Spinal cord (tissue), 10 donors: ENCODE results near the gene ST7. TPM values are rescaled to one million over a fixed set of nuclear protein-coding genes. Genes with fewer than 3 reads are reported as not detected.
A peak's percentile ranks its signal among the peaks of the same experiment; 100 is the strongest.

Experiments used
- DNase-seq, 6 donors: peaks; one replicate each; pipeline versions ENCODE4 v3.0.0 to v3.0.0-alpha.2; 2013 to 2015; ENCODE audit warnings: low spot score in 6 of 6, low read depth in 4 of 6
- H3K27ac ChIP-seq: one replicate; pipeline ENCODE4 v1.5.1; 2013; ENCODE audit warnings: low read depth, low read length, control low read depth
- H3K27me3 ChIP-seq: one replicate; pipeline ENCODE4 v1.6.1; 2013; ENCODE audit warnings: low read length; ENCODE audit not compliant: control insufficient read depth, insufficient read depth
- H3K36me3 ChIP-seq: one replicate; pipeline ENCODE4 v1.6.1; 2013; ENCODE audit warnings: low read length; ENCODE audit not compliant: control insufficient read depth, insufficient read depth
- H3K4me1 ChIP-seq: one replicate; pipeline ENCODE4 v1.6.1; 2013; ENCODE audit warnings: low read length; ENCODE audit not compliant: control insufficient read depth, insufficient read depth
- H3K4me3 ChIP-seq: one replicate; pipeline ENCODE4 v1.5.1; 2013; ENCODE audit warnings: low read depth, low read length, control low read depth
- H3K9me3 ChIP-seq: one replicate; pipeline ENCODE4 v1.6.1; 2013; ENCODE audit warnings: low read length; ENCODE audit not compliant: control insufficient read depth, insufficient read depth
- WGBS: methylation state at CpG from one replicate; pipeline ENCODE4 v1.1.5; 2013; ENCODE audit warnings: missing lambda C conversion rate; ENCODE audit not compliant: insufficient coverage; 5-methylcytosine and 5-hydroxymethylcytosine counted together
- polyA plus RNA-seq, 2 donors: library from polyadenylated mRNA; unstranded; fragments of 120-200 nt; gene quantifications; one replicate each; pipeline ENCODE4 v1.2.1, GENCODE V29; 2013; ENCODE audit not compliant: insufficient read length in 2 of 2
- total RNA-seq, 2 donors: library from RNA; depleted of rRNA in 1 of 2; stranded (reverse); fragments of 120-200 nt in 1 of 2; fragments of >200 nt in 1 of 2; gene quantifications; one replicate each; pipeline versions ENCODE4 v1.2.3 to v1.2.4, GENCODE V29; 2013 to 2014
- donor health status: healthy.

ST7 gene
- total and polyA plus RNA-seq, 4 donors, result 27.0 to 35.7 (median 31.8) TPM

GRCh38 chr7:117157241-117158209 lies 204.2 kb downstream of the ST7 start:
- Histone ChIP-seq H3K4me1 (peaks cover 4% of the 10 kb centered on the region), H3K4me3 (no peak overlapping the region), H3K27ac (no peak overlapping the region), H3K36me3 (no peaks in the 10 kb centered on the region), H3K27me3 (no peaks in the 10 kb centered on the region), H3K9me3 (no peaks in the 10 kb centered on the region)
- DNase-seq, result peak in 2 of 6 donors; percentile 68 to 71
- 66% methylated on average over 3 of the region's 5 CpGs for WGBS

- H3K27me3 ChIP-seq, result no peaks in the 10 kb centered on the region
- peak in 1 of 6 donors; percentile 52 for DNase-seq
- no peaks in the 10 kb centered on the region for H3K36me3 ChIP-seq
- no peak overlapping the region for H3K27ac ChIP-seq
- no peak overlapping the region for H3K4me3 ChIP-seq
- H3K9me3 ChIP-seq, result no peaks in the 10 kb centered on the region
- H3K4me1 ChIP-seq, result peaks cover 4% of the 10 kb centered on the region
- WGBS, result 80% methylated on average over 1 of the region's 4 CpGs
Measured at GRCh38 chr7:117158941-117159697, 205.8 kb downstream of the ST7 start.

DNA sequence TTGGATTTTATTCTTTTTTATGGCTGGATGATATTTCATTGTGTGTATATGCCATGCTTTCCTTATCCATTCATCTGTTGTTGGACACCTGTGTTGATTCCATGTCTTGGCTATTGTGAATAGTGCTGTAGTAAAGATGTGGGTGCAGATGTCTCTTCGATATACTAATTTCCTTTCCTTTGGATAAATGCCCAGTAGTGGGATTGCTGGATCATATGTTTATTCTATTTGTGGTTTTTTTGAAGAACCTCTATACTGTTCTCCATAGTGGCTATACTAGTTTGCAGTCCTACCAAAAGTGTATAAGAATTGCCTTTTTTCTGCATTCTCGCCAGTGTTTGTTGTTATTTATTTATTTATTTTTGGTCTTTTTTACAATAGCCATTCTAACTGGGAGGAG lies 209.8 kb downstream of the ST7 start:
- no peaks in the 10 kb centered on the region for H3K9me3 ChIP-seq
- no peaks in the 10 kb centered on the region for H3K36me3 ChIP-seq
- no peak overlapping the region for H3K27ac ChIP-seq
- no peak for DNase-seq
- WGBS, result no CpG with 5 or more reads among the region's 2 CpGs
- no peak overlapping the region for H3K4me3 ChIP-seq
- no peaks in the 10 kb centered on the region for H3K4me1 ChIP-seq
- H3K27me3 ChIP-seq, result no peaks in the 10 kb centered on the region

GRCh38 chr7:117164620-117165019 lies 211.3 kb downstream of the ST7 start:
- Histone ChIP-seq H3K27me3 (no peaks in the 10 kb centered on the region), H3K9me3 (no peaks in the 10 kb centered on the region), H3K4me1 (no peaks in the 10 kb centered on the region), H3K36me3 (no peaks in the 10 kb centered on the region), H3K27ac (no peak overlapping the region), H3K4me3 (no peak overlapping the region)
- whole genome bisulfite sequencing, result 86% methylated on average over 2 of the region's 2 CpGs
- no peak for DNase-seq

- DNase-seq, result no peak
- 98% methylated on average over 3 of the region's 4 CpGs for WGBS
- no peak overlapping the region for H3K4me3 ChIP-seq
- H3K27ac ChIP-seq, result no peak overlapping the region
- H3K27me3 ChIP-seq, result no peaks in the 10 kb centered on the region
- H3K36me3 ChIP-seq, result no peaks in the 10 kb centered on the region
- H3K9me3 ChIP-seq, result no peaks in the 10 kb centered on the region
- no peaks in the 10 kb centered on the region for H3K4me1 ChIP-seq
Measured at GRCh38 chr7:117165656-117166055, 212.4 kb downstream of the ST7 start.

DNA sequence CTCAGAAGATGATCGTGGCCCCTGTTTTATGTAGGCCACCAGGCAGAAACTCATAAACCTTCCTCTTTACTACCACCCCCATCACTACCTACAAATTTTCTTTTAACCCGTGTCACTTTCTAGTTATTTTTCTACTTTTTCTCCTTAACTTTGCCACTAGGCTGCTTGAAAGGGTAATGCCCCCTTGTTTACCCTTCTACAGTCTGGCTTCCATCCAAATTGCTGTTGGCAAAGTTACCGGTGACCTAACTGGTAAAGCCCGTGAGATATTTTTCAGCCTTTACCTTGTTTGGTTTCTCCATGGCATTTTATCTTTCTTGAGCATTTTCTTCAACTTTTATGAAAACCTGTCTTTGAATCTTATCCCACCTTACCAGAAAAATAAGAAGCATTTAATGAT lies 216.6 kb downstream of the ST7 start:
- no peaks in the 10 kb centered on the region for H3K27me3 ChIP-seq
- peaks cover 3% of the 10 kb centered on the region for H3K36me3 ChIP-seq
- H3K4me1 ChIP-seq, result no peaks in the 10 kb centered on the region
- H3K4me3 ChIP-seq, result no peak overlapping the region
- WGBS, result 43% methylated on average over 4 of the region's 4 CpGs
- H3K27ac ChIP-seq, result no peak overlapping the region
- peak in 4 of 6 donors; percentile 6 to 47 (median 32) for DNase-seq
- H3K9me3 ChIP-seq, result no peaks in the 10 kb centered on the region

- Histone ChIP-seq H3K27me3 (no peaks in the 10 kb centered on the region), H3K4me1 (no peaks in the 10 kb centered on the region), H3K27ac (no peak overlapping the region), H3K36me3 (peaks cover 3% of the 10 kb centered on the region), H3K9me3 (no peaks in the 10 kb centered on the region), H3K4me3 (no peak overlapping the region)
- no peak for DNase-seq
- 93% methylated on average over 4 of the region's 4 CpGs for WGBS
Measured at GRCh38 chr7:117171106-117171505, 217.8 kb downstream of the ST7 start.

GRCh38 chr7:117172283-117172682 lies 219.0 kb downstream of the ST7 start:
- Histone ChIP-seq H3K4me1 (no peaks in the 10 kb centered on the region), H3K27ac (no peak overlapping the region), H3K9me3 (no peaks in the 10 kb centered on the region), H3K27me3 (no peaks in the 10 kb centered on the region), H3K4me3 (no peak overlapping the region), H3K36me3 (peaks cover 3% of the 10 kb centered on the region)
- WGBS, result 57% methylated on average over 1 of the region's 2 CpGs
- DNase-seq, result no peak

- Histone ChIP-seq H3K4me3 (no peak overlapping the region), H3K27me3 (no peaks in the 10 kb centered on the region), H3K4me1 (no peaks in the 10 kb centered on the region), H3K27ac (no peak overlapping the region), H3K9me3 (no peaks in the 10 kb centered on the region), H3K36me3 (peaks cover 3% of the 10 kb centered on the region)
- 69% methylated on average over 4 of the region's 6 CpGs for WGBS
- DNase-seq, result no peak
Measured at GRCh38 chr7:117173035-117173770, 219.9 kb downstream of the ST7 start.
